Muscle layer of duodenum (tissue), 2 donors: ENCODE data around the gene HIVEP2.

ENCODE experiments used
- H3K27ac ChIP-seq: one replicate; pipeline ENCODE4 v1.7.0; 2013; ENCODE audit warnings: mild to moderate bottlenecking, low read length
- H3K27me3 ChIP-seq: one replicate; pipeline ENCODE4 v1.7.0; 2013; ENCODE audit warnings: low read depth, mild to moderate bottlenecking, control low read depth, low read length
- H3K36me3 ChIP-seq, 2 donors: one replicate each; pipeline ENCODE4 v1.7.0; 2013; ENCODE audit warnings: low read length in 2 of 2, control low read depth in 1 of 2, mild to moderate bottlenecking in 1 of 2; ENCODE audit not compliant: insufficient read depth in 2 of 2, control insufficient read depth in 1 of 2
- H3K4me1 ChIP-seq, 2 donors: one replicate each; pipeline ENCODE4 v1.7.0; 2013; ENCODE audit warnings: low read length in 2 of 2, mild to moderate bottlenecking in 2 of 2, control low read depth in 1 of 2, moderate library complexity in 1 of 2; ENCODE audit not compliant: insufficient read depth in 2 of 2, control insufficient read depth in 1 of 2
- H3K4me3 ChIP-seq, 2 donors: one replicate each; pipeline ENCODE4 v1.7.0; 2013; ENCODE audit warnings: low read length in 2 of 2, low read depth in 1 of 2, mild to moderate bottlenecking in 1 of 2
- H3K9me3 ChIP-seq, 2 donors: one replicate each; pipeline ENCODE4 v1.7.0; 2013; ENCODE audit warnings: low read length in 2 of 2, control low read depth in 1 of 2, mild to moderate bottlenecking in 1 of 2; ENCODE audit not compliant: control insufficient read depth in 1 of 2
- donor health status: healthy.

Gene HIVEP2

DNA sequence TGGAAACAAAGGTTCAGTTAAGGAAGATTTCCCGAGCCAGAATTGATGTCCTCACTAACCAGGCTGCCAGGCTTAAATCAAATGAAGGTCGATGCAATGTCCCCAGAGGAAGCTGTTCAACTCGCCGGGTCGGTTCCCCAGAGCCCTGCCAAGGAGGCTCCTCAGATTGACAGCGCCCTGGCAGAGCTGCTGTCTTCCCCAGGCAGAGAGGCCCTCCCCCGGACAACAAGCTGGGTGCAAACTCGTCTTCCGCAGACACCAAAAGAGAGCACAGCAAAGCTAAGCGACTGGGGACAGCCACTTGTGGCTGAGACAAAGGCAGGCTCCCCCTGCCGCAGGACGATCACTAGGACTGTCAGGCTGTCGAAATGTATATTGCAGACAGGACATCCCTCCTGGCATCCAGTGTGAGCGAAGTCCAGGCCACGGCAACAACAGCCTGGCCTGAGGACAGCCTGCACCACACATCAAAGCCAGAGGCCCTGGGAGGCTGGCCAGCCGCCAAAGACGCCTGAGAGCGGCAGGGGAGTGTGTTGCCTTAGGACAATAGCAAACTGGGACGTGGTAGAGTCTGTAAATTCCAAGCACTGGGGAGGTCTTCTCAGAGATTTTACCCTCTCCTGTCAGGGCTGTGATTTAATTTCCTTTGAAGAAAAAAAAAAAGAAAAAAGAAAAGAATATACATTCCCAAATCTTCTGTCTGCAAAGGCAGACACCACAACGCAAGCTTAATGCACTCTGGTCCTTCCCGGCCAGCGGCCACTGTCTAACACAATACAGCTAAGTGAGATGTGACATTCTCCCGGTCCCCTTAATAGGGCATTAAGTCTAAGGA is 99.1 kb downstream of the HIVEP2 start:
- Histone ChIP-seq H3K9me3 (no peaks in the 10 kb centered on the region), H3K27me3 (no peaks in the 10 kb centered on the region), H3K4me1 (peaks cover 23 to 56% of the 10 kb centered on the region in 2 donors), H3K36me3 (peaks cover 0 to 10% of the 10 kb centered on the region in 2 donors), H3K27ac (peak overlapping the region; percentile 82), H3K4me3 (peak overlapping the region; percentile 49 to 58)

DNA sequence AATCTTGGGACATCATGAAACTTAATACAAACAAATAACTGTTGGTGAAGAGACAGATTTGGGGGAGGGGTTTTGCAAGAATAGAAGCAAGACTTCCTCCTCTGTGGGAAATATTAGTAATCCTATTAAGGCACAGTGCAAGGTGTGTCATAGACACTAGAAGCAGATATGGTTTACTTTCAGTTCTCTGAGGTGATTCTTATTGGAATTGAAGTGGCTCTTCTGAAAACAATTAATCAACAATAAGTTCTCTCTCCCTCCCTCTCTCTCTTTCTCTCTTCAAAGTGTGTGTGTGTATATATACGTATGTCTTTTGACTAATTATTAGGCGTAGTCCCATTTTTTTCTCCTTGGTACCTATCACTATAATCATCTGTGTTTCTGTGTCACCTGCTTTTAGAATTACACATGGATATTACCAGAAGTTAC is 99.8 kb downstream of the HIVEP2 start:
- peak overlapping the region; percentile 82 for H3K27ac ChIP-seq
- no peaks in the 10 kb centered on the region for H3K9me3 ChIP-seq
- H3K4me1 ChIP-seq = peaks cover 19 to 56% of the 10 kb centered on the region in 2 donors
- H3K36me3 ChIP-seq = peaks cover 0 to 10% of the 10 kb centered on the region in 2 donors
- no peaks in the 10 kb centered on the region for H3K27me3 ChIP-seq
- H3K4me3 ChIP-seq = peak overlapping the region; percentile 49 to 58

DNA sequence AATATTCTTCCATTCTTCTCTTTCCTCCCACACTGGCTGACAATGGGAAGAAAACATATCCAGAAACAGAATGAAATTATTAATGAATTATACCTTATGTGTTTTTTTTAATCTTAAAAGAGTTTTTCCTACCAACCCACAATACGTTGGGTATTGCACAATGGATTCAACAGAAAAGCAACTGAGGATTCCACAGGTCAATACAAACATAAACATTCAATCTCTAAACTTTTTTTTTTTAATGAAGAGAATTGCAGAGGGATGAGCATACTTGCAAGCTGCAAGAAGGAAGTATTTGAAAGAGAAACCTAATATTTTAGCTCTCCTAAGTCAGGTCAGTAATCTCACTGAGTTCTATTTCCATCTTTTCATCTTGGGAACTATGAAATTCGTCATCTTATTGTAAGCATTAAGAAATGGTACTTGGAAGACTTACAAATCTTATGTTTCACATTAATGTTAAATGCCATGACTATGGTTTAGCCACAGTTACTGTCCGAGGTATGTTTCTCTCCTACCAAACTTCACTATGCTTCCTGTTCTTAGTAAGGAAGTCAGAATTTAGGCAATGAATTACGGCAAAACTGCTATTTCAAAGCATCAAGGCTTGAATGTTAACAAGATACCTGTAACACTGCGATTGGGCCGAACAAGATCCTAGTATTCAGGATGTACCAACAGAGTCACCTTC is 100.8 kb downstream of the HIVEP2 start:
- Histone ChIP-seq H3K27ac (peak overlapping the region; percentile 12), H3K9me3 (no peaks in the 10 kb centered on the region), H3K4me3 (peak overlapping the region in 1 of 2 donors; percentile 49), H3K36me3 (peaks cover 0 to 10% of the 10 kb centered on the region in 2 donors), H3K4me1 (peaks cover 19 to 56% of the 10 kb centered on the region in 2 donors), H3K27me3 (no peaks in the 10 kb centered on the region)

DNA sequence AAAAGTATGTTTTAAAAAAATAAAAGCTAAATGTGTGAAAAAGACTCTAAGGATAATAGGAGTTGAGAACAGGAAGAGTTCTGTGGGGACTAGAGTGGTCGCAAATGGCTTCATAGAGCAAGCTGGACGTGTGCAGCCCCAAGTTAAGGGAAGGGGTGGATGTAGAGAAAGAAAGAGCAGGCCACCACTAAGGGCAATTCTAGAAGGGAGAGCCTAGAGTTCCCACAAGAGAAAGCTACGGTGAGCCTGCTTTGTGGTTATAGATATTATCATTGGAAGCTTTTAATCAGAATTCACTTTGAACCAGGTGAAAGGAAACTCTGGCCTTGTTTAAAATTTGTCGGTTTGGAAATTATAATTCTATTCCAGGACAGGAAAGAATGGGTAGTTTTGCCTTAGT is 101.6 kb downstream of the HIVEP2 start:
- H3K4me1 ChIP-seq = peaks cover 19 to 49% of the 10 kb centered on the region in 2 donors
- H3K9me3 ChIP-seq = no peaks in the 10 kb centered on the region
- no peaks in the 10 kb centered on the region for H3K27me3 ChIP-seq
- peaks cover 0 to 10% of the 10 kb centered on the region in 2 donors for H3K36me3 ChIP-seq
- H3K4me3 ChIP-seq = peak overlapping the region in 1 of 2 donors; percentile 28
- H3K27ac ChIP-seq = peak overlapping the region; percentile 64

DNA sequence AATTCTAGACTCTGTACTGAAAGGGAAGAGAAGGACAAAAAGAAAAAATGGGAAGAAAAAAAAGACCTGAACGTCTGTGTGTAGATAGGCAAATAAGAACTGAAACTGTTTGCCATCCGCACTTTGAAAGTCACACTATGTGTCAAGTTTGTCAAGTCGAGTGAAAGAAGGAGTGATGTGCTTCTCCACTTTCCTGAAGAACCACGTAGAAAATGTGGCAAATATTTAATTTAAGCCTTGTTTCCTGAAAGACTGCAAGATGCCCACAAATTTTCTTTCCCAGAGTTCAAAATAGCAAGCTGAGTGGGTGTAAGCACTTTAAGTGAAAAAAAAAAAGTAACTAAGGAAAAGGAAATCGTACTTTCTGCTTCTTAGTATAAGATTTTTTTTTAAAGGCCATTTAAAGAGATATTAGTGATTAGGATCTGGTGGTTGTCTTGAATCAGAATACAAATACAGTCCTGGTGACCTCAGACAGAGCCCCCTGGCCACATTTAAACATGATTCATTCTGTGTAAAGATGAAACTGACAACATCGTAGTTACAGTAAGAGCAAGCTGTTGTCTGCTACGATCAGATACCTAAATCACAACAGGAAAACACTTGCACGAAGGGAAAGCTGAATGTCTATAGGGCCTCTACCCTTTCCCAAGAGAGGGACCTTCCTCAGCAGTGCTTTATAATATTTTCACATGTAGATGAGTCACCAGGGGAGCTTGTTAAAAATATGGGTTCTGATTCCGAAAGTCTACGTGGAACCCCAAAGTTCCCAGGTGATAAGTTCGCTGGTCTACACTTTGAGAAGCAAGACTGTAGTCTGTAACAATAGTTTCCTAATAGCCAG is 102.3 kb downstream of the HIVEP2 start:
- H3K27ac ChIP-seq = peak overlapping the region; percentile 64
- peaks cover 0 to 10% of the 10 kb centered on the region in 2 donors for H3K36me3 ChIP-seq
- H3K9me3 ChIP-seq = no peaks in the 10 kb centered on the region
- no peaks in the 10 kb centered on the region for H3K27me3 ChIP-seq
- peaks cover 19 to 44% of the 10 kb centered on the region in 2 donors for H3K4me1 ChIP-seq
- H3K4me3 ChIP-seq = peak overlapping the region in 1 of 2 donors; percentile 28

DNA sequence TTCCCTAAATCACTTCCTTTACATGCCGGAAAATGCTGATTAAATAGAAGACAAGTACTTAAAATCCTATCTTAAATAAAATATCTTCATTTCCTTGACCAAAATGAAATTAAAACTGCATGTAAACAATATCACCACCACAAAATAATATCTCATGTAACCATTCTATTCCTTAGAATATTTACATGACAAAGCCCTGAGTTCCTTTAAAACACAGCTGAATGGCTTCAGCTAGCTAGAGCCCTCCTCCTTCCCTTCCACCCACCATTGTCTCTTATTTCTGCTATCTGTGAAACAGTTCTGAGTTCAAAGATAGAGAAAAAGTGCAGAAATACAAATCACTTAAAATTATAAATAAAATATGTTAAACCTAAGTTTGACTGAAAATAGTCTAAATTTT is 103.1 kb downstream of the HIVEP2 start:
- no peaks in the 10 kb centered on the region for H3K9me3 ChIP-seq
- H3K27me3 ChIP-seq = no peaks in the 10 kb centered on the region
- no peak overlapping the region for H3K27ac ChIP-seq
- peaks cover 19 to 37% of the 10 kb centered on the region in 2 donors for H3K4me1 ChIP-seq
- H3K36me3 ChIP-seq = peaks cover 0 to 10% of the 10 kb centered on the region in 2 donors
- peak overlapping the region in 1 of 2 donors; percentile 28 for H3K4me3 ChIP-seq

DNA sequence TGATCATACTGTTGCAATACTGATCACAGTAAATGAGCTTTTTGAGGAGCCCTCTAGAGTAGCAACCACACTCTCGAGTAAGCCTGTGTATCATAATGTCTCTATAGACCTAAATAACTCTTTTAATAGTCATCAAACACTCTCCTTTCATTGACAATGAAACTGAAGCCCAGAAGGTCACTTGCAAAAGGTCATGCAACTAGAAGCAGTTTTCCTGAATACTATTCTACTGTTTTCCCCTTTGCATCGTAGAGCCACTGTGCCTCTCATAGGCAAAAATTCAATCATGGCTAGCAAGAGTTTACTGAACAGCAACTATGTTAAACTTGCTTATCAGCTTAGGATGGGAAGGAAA is 105.3 kb downstream of the HIVEP2 start:
- peaks cover 10 to 16% of the 10 kb centered on the region in 2 donors for H3K4me1 ChIP-seq
- no peaks in the 10 kb centered on the region for H3K36me3 ChIP-seq
- no peaks in the 10 kb centered on the region for H3K27me3 ChIP-seq
- H3K4me3 ChIP-seq = peak overlapping the region in 1 of 2 donors; percentile 24
- peak overlapping the region; percentile 24 for H3K27ac ChIP-seq
- no peaks in the 10 kb centered on the region for H3K9me3 ChIP-seq

DNA sequence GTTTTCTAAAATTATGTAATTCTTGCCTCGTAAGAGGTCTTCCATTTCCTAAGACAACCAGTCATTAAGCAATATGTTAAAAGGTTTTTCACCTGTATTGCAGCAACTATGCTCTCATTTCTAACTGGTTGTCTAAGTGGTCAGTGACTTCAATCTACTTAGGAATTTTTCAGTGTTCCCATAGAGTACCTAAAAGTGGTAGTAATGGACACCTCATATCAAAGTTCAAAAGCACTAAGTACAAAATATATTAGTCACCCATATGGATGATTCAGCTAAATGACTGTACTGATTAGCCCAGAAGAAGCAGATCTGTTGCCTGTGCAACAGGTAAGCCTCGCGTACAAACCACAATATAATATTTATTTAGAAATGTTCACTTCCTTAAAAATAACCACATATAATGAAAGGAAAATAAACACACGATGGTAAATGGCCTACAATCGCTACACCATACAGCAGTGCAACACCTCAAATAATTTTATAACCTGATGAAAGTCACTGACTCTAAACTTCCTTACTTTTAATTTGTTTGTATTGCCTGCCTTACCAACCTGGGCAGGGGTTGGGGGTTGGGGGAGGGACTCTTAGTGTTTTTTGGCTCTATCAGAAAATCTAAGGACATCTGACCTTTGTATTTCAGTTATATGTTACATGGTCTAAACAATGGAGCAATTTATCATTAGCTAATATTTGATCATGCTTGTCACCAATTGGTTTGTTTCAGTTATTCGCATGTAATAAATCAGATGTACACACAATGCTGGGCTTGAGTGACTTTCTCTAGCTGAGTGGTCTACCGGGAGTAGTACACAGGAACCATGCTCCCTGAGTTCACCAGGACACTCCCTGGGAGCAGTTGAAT is 105.9 kb downstream of the HIVEP2 start:
- no peaks in the 10 kb centered on the region for H3K36me3 ChIP-seq

DNA sequence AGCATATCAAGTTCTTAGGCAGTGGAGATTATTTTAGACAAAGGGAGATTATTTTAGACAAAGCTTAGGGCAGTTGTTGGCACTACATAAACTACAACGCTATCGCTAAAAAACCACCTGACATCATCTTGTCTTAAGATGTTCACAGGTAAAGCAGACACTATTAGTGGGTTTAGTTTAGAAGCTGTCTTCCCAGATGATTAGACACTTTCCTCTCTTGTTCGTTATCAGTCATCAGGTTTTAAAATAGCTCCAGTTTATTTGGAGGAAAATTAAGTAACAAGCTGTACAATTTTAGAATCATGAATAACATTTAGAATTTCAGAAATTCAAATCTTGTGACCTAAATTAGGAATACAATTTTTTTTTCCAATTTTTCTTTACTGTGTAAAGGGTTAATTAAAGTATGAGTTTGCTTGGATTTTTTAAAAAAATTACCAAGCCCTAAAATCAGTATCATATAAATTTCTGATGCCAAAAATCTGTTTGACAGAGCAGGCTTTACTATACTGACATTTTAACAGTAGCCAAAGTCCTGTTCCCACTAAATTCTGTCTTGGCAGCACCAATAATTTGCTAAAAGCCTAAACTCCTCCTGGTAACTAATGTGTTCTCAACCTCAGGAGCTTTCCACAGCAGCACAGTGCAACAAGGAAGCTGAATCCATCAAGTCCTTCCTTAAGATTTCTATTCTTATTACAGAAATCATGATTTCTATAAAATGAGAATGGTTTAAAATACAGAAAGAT is 109.0 kb downstream of the HIVEP2 start:
- H3K27ac ChIP-seq = no peak overlapping the region
- H3K36me3 ChIP-seq = peaks cover 0 to 3% of the 10 kb centered on the region in 2 donors
- no peaks in the 10 kb centered on the region for H3K27me3 ChIP-seq
- no peaks in the 10 kb centered on the region for H3K9me3 ChIP-seq
- no peak overlapping the region for H3K4me3 ChIP-seq
- H3K4me1 ChIP-seq = no peaks in the 10 kb centered on the region

More for the DNA sequence above, 105.9 kb downstream of the HIVEP2 start:
- Histone ChIP-seq H3K9me3 (no peaks in the 10 kb centered on the region), H3K4me1 (peaks cover 6 to 10% of the 10 kb centered on the region in 2 donors), H3K4me3 (peak overlapping the region in 1 of 2 donors; percentile 24), H3K27me3 (no peaks in the 10 kb centered on the region), H3K27ac (peak overlapping the region; percentile 24)

DNA sequence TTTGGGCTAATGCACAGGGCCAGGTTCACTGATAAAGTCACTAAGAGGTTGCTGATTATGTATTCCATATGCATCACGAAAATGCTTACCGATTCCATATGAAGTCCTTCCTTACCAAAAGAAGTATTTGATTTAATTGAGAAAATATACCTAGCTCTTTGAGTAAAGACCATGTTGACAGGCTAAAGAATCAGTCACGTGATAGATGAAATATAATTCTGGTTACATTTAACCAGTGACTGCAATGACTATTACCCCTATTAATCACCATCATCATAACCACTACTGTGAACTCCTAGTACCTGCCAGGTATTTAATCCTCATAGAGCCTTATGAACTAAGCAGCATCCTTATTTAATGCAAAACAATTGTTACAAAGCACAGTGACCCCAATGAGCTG is 110.1 kb downstream of the HIVEP2 start:
- Histone ChIP-seq H3K9me3 (no peaks in the 10 kb centered on the region), H3K4me1 (no peaks in the 10 kb centered on the region), H3K36me3 (peaks cover 0 to 3% of the 10 kb centered on the region in 2 donors), H3K4me3 (no peak overlapping the region), H3K27me3 (no peaks in the 10 kb centered on the region), H3K27ac (no peak overlapping the region)
